HAP-1 (cell line): ENCODE results near the gene MAPKBP1.

ENCODE experiments used
- DNase-seq, 2 experiments: peaks; one replicate each; pipeline ENCODE4 v3.0.0-alpha.2; 2016 to 2020; ENCODE audit warnings: low spot score in 2 of 2
- H3K27me3 ChIP-seq: fragments of 250-450 bp; sonication (Bioruptor Pico); 2 replicates; pipeline ENCODE4 v1.5.1; 2020; ENCODE audit warnings: low read depth, mild to moderate bottlenecking, moderate library complexity
- H3K36me3 ChIP-seq: fragments of 250-450 bp; sonication (Bioruptor Pico); replicated peaks from 2 replicates; pipeline ENCODE4 v1.5.1; 2020; ENCODE audit warnings: mild to moderate bottlenecking
- H3K4me1 ChIP-seq: fragments of 250-450 bp; sonication (Bioruptor Pico); 2 replicates; pipeline ENCODE4 v1.5.1; 2020; ENCODE audit warnings: mild to moderate bottlenecking
- H3K4me3 ChIP-seq: fragments of 250-450 bp; sonication (Bioruptor Pico); 2 replicates; pipeline ENCODE4 v1.5.1; 2020; ENCODE audit warnings: mild to moderate bottlenecking, moderate library complexity
- H3K9me3 ChIP-seq: fragments of 250-450 bp; sonication (Bioruptor Pico); 2 replicates; pipeline ENCODE4 v1.5.1; 2020; ENCODE audit warnings: mild to moderate bottlenecking, moderate library complexity
- in situ Hi-C: fragments of 300-500 bp; cut with MboI; formaldehyde crosslinking; loops from 3 replicates; pipeline ENCODE4 v1.14.3; 2020; ENCODE audit warnings: low sequenced_read_pairs, inconsistent platforms, mixed read lengths

The MAPKBP1 gene

DNA sequence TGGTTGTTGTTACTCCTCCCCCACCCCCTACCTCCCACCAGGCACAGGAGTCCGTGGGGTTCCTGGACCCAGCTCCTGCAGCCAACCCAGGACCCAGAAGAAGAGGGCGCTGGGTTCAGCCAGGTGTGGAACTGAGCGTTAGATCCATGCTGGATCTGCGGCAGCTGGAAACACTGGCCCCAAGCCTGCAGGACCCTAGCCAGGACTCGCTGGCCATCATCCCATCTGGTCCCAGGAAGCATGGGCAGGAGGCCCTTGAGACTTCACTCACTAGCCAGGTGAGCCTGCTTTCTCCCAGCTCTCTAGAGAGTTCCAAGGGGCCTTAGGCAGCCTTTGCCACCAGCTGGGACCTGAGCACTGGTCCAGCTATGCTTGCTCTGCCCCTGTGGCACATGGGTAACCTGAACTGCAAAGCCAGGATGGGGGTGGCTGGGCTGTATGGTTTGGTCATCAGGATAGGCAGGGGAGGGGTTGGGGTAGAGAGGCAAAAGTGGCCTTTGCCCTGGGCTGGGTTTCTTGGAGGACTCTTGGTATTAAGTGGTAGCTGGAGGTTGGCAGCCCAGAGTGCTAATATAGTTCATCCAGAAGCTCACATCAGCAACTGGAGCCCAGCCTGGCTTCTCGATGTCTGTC is 46.6 kb downstream of the MAPKBP1 start:
- H3K27me3 ChIP-seq, result no peaks in the 10 kb centered on the region
- in situ Hi-C loops, result no loop called here

DNA sequence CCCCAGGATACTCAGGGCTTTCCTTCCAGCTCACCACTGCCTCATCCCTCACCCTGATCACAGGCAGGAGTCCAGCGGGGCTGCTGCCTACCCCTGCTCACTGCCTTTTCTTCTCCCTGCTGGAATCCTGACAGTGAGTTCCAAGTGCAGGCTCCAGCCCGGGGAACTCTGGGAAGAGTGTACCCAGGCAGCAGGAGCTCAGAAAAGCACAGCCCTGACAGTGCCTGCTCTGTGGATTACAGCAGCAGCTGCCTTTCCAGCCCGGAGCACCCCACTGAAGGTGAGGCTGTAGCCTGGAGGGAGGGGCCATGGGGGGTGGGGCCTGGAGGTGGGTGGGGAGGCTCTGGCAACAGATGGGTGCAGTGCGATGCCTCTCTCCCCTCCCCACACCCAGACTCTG is 47.5 kb downstream of the MAPKBP1 start:
- H3K27me3 ChIP-seq, result no peaks in the 10 kb centered on the region
- in situ Hi-C loops, result no loop called here
- no peaks in the 10 kb centered on the region for H3K4me1 ChIP-seq
- peaks cover 27% of the 10 kb centered on the region for H3K36me3 ChIP-seq
- no peak for DNase-seq
- no peaks in the 10 kb centered on the region for H3K9me3 ChIP-seq
- H3K4me3 ChIP-seq, result no peak overlapping the region

More for the DNA sequence above, 46.6 kb downstream of the MAPKBP1 start:
- no peak for DNase-seq
- Histone ChIP-seq H3K4me3 (no peak overlapping the region), H3K9me3 (no peaks in the 10 kb centered on the region), H3K36me3 (peaks cover 28% of the 10 kb centered on the region), H3K4me1 (no peaks in the 10 kb centered on the region)

DNA sequence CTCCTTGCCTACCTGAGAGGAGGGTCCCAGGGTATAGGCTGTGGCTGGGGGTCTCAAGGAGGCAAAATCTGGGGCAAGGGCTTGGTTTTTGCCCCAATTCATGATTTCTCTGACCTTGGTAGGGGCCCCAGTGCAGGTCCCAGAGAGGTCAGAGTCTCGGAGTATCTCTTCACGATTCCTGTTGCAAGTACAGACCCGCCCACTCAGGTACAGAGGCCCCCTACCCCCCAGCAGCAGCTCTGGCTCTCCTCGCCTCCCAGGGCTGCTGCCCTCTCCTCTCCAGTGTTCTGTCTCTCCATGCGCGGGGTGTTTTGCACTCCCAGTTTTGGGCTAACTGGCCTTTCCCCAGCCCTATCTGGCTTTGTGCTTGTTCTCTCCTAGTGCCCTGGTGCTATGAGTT is 48.2 kb downstream of the MAPKBP1 start:
- no peak for DNase-seq
- Histone ChIP-seq H3K4me3 (no peak overlapping the region), H3K4me1 (no peaks in the 10 kb centered on the region), H3K36me3 (peaks cover 27% of the 10 kb centered on the region), H3K9me3 (no peaks in the 10 kb centered on the region), H3K27me3 (no peaks in the 10 kb centered on the region)
- in situ Hi-C loops, result no loop called here

DNA sequence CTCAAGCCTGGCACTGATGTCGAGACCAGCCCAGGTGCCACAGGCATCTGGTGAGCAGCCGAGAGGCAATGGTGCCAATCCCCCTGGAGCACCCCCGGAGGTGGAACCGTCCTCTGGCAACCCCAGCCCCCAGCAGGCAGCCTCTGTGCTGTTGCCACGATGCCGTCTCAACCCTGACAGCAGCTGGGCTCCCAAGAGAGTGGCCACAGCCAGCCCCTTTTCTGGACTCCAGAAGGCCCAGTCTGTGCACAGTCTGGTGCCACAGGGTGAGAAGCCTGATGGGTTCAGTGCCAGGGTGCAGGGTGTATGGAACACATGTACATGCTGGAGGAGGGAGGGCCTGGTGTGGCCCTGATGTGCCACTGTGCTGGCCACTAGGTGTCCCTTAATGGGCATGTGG is 48.7 kb downstream of the MAPKBP1 start:
- no peak overlapping the region for H3K4me3 ChIP-seq
- no peaks in the 10 kb centered on the region for H3K27me3 ChIP-seq
- in situ Hi-C loops, result no loop called here
- H3K4me1 ChIP-seq, result no peaks in the 10 kb centered on the region
- peaks cover 22% of the 10 kb centered on the region for H3K36me3 ChIP-seq
- no peaks in the 10 kb centered on the region for H3K9me3 ChIP-seq
- DNase-seq, result no peak

DNA sequence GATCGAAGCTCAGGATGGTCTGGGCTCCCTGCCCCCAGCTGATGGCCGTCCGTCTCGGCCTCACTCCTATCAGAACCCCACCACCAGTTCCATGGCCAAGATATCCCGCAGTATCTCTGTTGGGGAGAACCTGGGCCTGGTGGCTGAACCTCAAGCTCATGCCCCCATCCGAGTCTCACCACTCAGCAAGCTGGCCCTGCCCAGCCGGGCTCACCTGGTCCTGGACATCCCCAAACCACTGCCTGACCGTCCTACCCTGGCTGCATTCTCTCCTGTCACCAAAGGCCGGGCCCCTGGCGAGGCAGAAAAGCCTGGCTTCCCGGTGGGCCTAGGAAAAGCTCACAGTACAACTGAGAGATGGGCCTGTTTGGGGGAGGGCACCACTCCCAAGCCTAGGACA is 49.2 kb downstream of the MAPKBP1 start:
- Histone ChIP-seq H3K4me1 (no peaks in the 10 kb centered on the region), H3K9me3 (no peaks in the 10 kb centered on the region), H3K36me3 (peaks cover 16% of the 10 kb centered on the region), H3K27me3 (no peaks in the 10 kb centered on the region), H3K4me3 (no peak overlapping the region)
- in situ Hi-C loops, result no loop called here
- no peak for DNase-seq

DNA sequence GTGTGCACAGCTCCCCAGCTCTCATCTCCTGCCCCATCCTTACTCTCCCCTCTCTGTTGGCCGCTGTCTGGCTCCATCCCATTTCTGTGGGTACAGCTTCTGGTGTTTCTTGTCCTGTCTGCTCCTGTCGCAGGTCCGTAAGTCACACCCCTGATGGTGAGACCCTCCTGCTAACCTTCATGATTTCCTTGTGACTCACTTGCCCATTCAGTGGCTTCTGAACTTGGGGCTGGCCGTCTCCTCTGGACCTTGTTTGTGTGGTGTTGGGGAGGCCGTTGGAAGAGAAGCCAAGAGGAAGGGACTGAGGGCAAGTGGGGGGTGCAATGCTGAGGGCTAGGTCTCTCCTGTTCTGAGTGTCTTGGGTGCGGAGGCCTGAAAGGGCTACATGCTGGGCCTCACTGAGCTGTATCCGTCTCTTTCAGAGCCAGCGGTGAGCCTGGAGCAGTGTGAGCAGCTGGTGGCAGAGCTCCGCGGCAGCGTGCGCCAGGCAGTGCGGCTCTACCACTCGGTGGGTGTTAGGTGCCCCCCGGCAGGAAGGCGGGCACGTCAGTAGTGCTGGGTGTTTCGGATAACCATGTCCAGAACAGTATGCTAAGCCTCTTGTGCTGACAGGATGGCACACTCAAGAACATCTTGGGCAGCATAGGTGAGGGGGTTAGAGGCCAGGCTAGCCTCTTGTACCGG is 49.9 kb downstream of the MAPKBP1 start:
- in situ Hi-C loops, result no loop called here
- DNase-seq, result no peak
- no peak overlapping the region for H3K4me3 ChIP-seq
- peaks cover 12% of the 10 kb centered on the region for H3K36me3 ChIP-seq
- no peaks in the 10 kb centered on the region for H3K27me3 ChIP-seq
- no peaks in the 10 kb centered on the region for H3K9me3 ChIP-seq
- H3K4me1 ChIP-seq, result peaks cover 2% of the 10 kb centered on the region; the same call in 1 of the 2 replicates

DNA sequence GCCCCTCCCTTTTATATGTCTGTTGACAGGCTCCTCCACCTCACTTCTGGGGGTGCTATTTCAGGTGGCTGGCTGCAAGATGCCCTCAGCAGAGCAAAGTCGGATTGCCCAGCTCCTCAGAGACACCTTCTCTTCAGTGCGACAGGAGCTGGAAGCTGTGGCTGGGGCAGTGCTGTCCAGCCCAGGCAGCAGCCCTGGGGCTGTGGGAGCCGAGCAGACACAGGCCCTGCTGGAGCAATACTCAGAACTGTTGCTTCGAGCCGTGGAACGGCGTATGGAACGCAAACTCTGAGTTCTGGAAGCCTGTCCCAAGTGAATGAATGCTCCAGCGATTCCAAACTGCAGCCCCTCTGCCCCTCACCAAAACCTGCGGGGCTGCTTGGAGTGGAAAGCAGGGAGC is 50.9 kb downstream of the MAPKBP1 start:
- no peak overlapping the region for H3K4me3 ChIP-seq
- in situ Hi-C loops, result no loop called here
- peaks cover 2% of the 10 kb centered on the region; the same call in 1 of the 2 replicates for H3K4me1 ChIP-seq
- H3K9me3 ChIP-seq, result no peaks in the 10 kb centered on the region
- no peak for DNase-seq
- peaks cover 11% of the 10 kb centered on the region; the same call in 1 of the 2 replicates for H3K36me3 ChIP-seq
- H3K27me3 ChIP-seq, result no peaks in the 10 kb centered on the region

DNA sequence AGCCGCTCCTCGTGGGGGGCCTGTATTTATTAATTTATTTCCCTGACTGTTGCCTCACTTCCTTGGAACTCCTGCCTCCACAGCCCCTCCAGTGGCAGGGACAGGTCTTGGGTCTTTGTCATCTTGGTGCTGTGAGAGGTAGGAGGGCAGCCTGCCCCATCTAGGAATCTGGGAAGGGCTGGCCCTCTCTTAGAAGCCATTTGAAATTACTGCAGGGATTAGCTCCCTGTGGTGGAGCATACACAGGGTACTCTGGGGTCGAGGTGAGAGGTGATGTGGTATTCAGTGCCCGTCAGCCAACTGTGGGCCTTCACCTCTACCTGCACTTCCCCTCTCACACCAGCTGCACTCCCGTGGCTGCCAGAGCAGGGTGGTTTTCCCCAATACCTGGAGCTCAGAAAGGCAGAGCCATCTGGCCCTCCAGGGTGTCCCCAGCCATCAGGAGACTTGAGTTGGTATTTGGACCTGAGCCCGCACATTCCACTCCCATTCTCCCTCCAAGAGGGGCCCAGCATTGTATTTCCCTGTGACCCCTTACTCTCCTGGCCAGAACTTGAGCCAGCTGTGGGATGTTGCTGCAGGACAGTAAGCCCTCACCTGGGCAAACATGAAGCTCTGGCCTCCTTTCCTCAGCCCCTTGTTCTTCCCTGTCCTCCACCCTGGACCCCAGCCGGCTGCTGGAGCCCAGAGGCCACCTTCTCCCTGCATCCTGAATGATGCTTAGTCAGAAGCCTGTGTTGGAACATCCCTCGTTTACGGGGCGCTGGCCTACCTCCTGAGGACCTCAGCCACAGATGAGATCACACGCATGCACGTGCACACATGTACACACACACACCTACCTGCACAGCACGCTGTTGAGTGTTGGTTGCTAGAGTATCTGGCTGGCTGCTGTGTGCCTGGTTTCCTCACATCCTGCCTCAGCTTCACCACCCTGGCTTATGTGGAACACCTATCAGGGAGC is 51.6 kb downstream of the MAPKBP1 start:
- Histone ChIP-seq H3K36me3 (peaks cover 7% of the 10 kb centered on the region; the same call in 1 of the 2 replicates), H3K4me1 (peaks cover 2% of the 10 kb centered on the region; the same call in 1 of the 2 replicates), H3K4me3 (no peak overlapping the region), H3K9me3 (no peaks in the 10 kb centered on the region), H3K27me3 (no peaks in the 10 kb centered on the region)
- no peak for DNase-seq
- in situ Hi-C loops, result no loop called here

DNA sequence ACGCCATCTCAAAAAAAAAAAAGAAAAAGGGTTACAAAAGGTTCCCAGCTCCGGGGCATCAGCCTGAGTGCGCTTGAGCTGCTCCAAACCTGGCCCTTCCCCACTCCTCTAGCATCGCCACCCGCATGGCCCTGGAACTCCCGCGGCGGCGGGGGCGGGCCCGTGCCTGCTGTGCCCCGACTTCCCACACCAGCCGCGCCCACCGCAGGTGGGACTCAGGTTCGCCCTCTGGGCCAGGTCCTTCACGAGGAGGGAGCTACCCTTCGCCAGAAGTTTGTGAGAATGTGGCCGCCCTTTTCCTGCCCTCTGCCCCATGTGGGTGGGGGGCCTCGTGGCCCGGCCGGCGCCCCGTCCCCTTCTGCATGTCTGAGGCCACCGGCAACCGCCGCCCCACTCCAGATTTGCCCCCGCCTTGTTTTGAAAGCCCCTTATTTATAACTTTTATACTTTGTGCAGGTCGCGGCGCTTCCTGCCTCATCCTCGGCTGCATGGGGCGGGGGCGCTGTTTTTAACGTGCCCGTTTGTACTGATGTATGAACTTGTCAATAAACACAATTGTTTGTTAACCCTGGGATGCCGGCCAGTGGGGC is 53.1 kb downstream of the MAPKBP1 start:
- H3K27me3 ChIP-seq, result no peaks in the 10 kb centered on the region
- H3K4me1 ChIP-seq, result peaks cover 2% of the 10 kb centered on the region; the same call in 1 of the 2 replicates
- DNase-seq, result peak in 1 of 2 experiments; percentile 27
- H3K9me3 ChIP-seq, result no peaks in the 10 kb centered on the region
- in situ Hi-C loops, result no loop called here
- peak overlapping the region; percentile 74 for H3K4me3 ChIP-seq
- peaks cover 6% of the 10 kb centered on the region; the same call in 1 of the 2 replicates for H3K36me3 ChIP-seq

DNA sequence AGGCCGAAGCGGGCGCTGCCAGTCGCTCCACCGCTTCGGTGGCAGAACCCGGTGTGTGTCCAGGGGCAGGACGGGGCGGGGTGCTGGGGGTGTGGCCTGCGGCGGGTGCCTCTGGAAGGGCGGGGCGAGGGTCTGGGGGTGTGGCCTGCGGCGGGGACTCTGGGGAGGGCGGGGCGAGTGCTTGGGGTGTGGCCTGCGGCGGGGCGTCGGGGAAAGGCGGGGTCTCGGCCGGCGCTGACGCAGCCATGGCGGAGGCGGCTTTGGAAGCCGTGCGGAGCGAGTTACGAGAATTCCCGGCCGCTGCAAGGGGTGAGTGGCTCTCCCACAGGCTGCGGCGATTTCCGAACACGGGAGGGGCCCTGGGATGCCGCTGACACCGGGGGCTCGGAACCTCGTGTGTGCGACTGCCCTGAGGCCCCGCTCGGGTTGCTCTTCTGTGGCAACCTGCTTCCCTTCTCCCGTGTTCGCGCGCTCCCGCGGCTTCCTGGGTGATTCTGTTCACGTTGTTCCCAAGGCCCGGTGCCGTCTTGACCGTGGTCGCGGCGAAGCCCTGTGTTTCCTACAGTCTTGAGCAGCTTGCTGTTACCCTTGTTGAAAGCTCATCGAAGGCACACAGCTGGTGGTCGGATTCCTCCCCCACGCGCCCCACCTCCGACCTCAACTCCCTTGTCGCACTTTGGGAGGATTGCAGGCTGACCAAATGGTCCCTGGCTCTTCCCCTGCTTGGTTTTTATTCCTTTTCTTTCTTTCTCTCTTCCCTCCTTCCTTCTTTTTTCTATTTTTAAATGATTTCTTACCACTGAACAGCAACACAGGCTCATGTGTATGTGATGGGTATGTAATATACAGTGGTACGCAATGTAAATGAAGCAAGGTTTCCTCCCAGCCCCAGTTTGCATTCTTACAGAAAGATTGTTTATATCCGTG is 53.9 kb downstream of the MAPKBP1 start, which contains the start of gene JMJD7:
Gene JMJD7, plus strand, starts transcription at position 213 of the 927 bp plus-strand sequence. Its CDS starts 33 bp downstream, at position 246.
- H3K27me3 ChIP-seq, result no peaks in the 10 kb centered on the region
- in situ Hi-C loops, result no loop called here
- H3K4me1 ChIP-seq, result peaks cover 2% of the 10 kb centered on the region; the same call in 1 of the 2 replicates
- H3K36me3 ChIP-seq, result peaks cover 4% of the 10 kb centered on the region; the same call in 1 of the 2 replicates
- H3K4me3 ChIP-seq, result peak within 1 kb of the TSS; percentile 74
- DNase-seq, result peak; percentile 75 to 98
- H3K9me3 ChIP-seq, result no peaks in the 10 kb centered on the region

DNA sequence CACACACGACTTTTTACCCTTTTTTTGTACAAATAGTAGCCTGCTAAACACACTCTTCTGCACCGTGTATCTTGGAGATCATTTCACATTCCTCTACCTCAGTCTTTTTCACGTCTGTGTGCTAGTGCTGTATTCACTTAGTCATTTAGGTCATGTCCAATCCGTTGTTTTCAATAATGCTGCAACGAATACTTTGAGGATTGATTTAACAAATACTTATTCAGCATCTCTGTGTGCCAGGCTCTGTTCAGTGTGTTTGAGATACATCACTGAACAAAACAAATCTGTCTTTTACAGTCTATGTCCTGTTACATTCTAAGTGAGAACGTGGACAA is 54.5 kb downstream of the MAPKBP1 start:
- peak overlapping the region; percentile 74 for H3K4me3 ChIP-seq
- DNase-seq, result no peak
- no peaks in the 10 kb centered on the region for H3K27me3 ChIP-seq
- peaks cover 4% of the 10 kb centered on the region; the same call in 1 of the 2 replicates for H3K36me3 ChIP-seq
- in situ Hi-C loops, result no loop called here
- H3K4me1 ChIP-seq, result peaks cover 2% of the 10 kb centered on the region; the same call in 1 of the 2 replicates
- H3K9me3 ChIP-seq, result no peaks in the 10 kb centered on the region

DNA sequence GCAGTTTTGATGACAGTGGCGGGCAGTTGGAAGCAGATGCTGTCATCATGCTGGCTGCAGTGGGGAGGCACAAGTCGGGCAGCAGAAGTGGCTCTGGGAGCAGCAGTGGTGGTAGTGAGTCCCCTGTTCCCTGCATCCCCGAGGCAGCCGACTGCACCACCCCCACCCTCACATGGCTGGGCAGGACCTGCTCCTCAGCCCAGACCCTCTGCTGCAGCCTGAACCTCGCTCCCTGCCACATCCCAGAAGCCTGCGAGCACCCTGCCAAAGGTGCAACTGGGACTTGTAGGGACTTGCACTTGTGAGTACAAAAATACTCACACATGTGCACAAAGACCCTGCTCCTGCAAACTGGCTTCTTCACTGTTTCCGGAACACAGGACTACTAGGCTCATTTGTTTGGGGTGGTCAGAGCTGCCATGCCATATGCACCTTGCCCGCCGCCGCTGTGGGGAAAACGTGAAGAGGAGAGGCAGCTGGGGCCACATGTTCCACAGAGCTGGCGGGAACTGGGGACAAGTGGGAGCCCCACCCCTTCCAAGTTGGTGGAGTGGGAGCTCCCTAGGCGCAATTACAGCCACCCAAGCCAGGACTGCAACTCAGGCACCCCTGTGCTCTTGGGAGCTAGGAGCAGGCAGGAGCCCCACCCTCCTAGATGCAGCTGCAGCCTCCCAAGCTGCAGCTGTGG is 55.8 kb downstream of the MAPKBP1 start:
- no peak overlapping the region for H3K4me3 ChIP-seq
- no peak for DNase-seq
- no peaks in the 10 kb centered on the region for H3K36me3 ChIP-seq
- no peaks in the 10 kb centered on the region for H3K27me3 ChIP-seq
- H3K4me1 ChIP-seq, result peaks cover 2% of the 10 kb centered on the region; the same call in 1 of the 2 replicates
- H3K9me3 ChIP-seq, result no peaks in the 10 kb centered on the region
- in situ Hi-C loops, result no loop called here
